Type B pancreatic cell (in vitro differentiated cells): ENCODE measurements around the gene FRRS1. TPM values are rescaled to one million over a fixed set of nuclear protein-coding genes. Genes with fewer than 3 reads are reported as not detected.

Experiments used
- DNase-seq: peaks from one replicate; pipeline ENCODE4 v3.0.0; 2021; ENCODE audit warnings: mixed read lengths; ENCODE audit not compliant: unreplicated experiment; ENCODE audit errors: extremely low spot score
- H3K27ac Mint-ChIP-seq: 2 replicates; pipeline ENCODE4 v1.8.0; 2021; ENCODE audit warnings: mild to moderate bottlenecking, mixed read lengths
- H3K27me3 Mint-ChIP-seq: 2 replicates; pipeline ENCODE4 v1.8.0; 2021; ENCODE audit warnings: mixed read lengths
- H3K36me3 Mint-ChIP-seq: 2 replicates; pipeline ENCODE4 v1.8.0; 2021; ENCODE audit warnings: mixed read lengths
- H3K4me1 Mint-ChIP-seq: one replicate; pipeline ENCODE4 v1.8.0; 2021; ENCODE audit warnings: mixed read lengths; ENCODE audit not compliant: unreplicated experiment
- H3K4me3 Mint-ChIP-seq: 2 replicates; pipeline ENCODE4 v1.8.0; 2021; ENCODE audit warnings: mild to moderate bottlenecking, mixed read lengths
- H3K9me3 Mint-ChIP-seq: 2 replicates; pipeline ENCODE4 v1.8.0; 2021; ENCODE audit warnings: mixed read lengths
- total RNA-seq: library from RNA; stranded (reverse); gene quantifications from 2 replicates; pipeline ENCODE4 v1.2.1, GENCODE V29; 2021; ENCODE audit warnings: low replicate concordance
- TF ChIP-seq, protein P1 (sequence below): fragments of 200-600 bp; sonication (generic); conservative IDR thresholded peaks from 2 replicates; pipeline ENCODE4 v1.5.0; 2021; ENCODE audit warnings: antibody characterized with exemption, mild to moderate bottlenecking

The FRRS1 gene
- total RNA-seq, 1 donor from 2014 or later: 6.4 TPM

- Mint-ChIP-seq H3K9me3 (no peaks in the 10 kb centered on the region), H3K4me3 (no peak overlapping the region), H3K27me3 (no peaks in the 10 kb centered on the region), H3K4me1 (no peaks in the 10 kb centered on the region), H3K36me3 (no peaks in the 10 kb centered on the region), H3K27ac (no peak overlapping the region)
- DNase-seq: no peak
- TF ChIP-seq, protein P1, sequence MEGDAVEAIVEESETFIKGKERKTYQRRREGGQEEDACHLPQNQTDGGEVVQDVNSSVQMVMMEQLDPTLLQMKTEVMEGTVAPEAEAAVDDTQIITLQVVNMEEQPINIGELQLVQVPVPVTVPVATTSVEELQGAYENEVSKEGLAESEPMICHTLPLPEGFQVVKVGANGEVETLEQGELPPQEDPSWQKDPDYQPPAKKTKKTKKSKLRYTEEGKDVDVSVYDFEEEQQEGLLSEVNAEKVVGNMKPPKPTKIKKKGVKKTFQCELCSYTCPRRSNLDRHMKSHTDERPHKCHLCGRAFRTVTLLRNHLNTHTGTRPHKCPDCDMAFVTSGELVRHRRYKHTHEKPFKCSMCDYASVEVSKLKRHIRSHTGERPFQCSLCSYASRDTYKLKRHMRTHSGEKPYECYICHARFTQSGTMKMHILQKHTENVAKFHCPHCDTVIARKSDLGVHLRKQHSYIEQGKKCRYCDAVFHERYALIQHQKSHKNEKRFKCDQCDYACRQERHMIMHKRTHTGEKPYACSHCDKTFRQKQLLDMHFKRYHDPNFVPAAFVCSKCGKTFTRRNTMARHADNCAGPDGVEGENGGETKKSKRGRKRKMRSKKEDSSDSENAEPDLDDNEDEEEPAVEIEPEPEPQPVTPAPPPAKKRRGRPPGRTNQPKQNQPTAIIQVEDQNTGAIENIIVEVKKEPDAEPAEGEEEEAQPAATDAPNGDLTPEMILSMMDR: no peak
Measured at GRCh38 chr1:99776120-99776519, 9.7 kb upstream of the FRRS1 start.

DNA sequence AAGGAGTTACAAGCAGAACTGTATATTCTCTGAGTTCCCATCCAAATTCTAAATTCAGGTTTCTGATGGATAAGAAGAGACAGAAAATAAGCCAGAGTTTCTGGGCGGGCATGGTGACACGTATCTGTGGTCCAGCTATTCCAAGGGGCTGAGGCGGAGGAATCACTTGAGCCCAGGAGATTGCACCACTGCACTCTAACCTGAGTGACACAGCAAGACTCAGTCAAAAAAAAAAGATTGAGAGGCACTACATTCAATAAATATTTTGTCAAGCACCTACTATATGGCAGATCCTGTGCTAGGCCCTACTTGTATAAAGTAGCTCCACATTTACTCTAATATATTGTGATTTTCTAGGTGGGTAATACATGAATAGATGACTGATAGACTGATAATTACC, 6.4 kb upstream of the FRRS1 start:
- DNase-seq: no peak
- Mint-ChIP-seq H3K36me3 (no peaks in the 10 kb centered on the region), H3K4me3 (no peak overlapping the region), H3K9me3 (no peaks in the 10 kb centered on the region), H3K4me1 (peaks cover 2% of the 10 kb centered on the region), H3K27ac (no peak overlapping the region), H3K27me3 (no peaks in the 10 kb centered on the region)
- TF ChIP-seq, protein P1: no peak

DNA sequence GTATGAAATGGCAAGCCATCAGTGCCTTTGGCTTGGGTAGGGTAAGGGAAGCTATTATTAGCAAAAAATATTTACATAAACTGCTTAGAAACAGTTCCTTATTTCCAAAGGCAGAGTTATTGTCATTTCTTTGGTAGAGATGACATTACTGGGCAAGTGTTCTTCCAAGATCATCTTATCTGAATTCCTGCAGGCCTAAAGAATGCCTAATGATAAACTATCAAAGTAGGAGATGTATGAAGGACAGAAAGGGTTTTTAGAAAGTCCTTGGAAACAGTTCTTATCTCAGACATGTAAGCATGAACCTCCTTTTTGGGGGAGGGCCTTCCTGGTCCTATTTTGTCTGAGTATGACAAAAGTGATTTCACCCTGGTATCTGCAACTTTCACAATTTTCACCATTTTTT, 5.1 kb upstream of the FRRS1 start:
- TF ChIP-seq, protein P1: no peak
- no peak overlapping the region for H3K4me3 Mint-ChIP-seq

GRCh38 chr1:99768524-99769245, 2.2 kb upstream of the FRRS1 start:
- TF ChIP-seq, protein P1: no peak
- Mint-ChIP-seq H3K27me3 (no peaks in the 10 kb centered on the region), H3K4me3 (no peak overlapping the region), H3K9me3 (no peaks in the 10 kb centered on the region), H3K27ac (peak overlapping the region; percentile 2), H3K4me1 (peaks cover 12% of the 10 kb centered on the region), H3K36me3 (no peaks in the 10 kb centered on the region)
- no peak for DNase-seq

More for the DNA sequence above, 5.1 kb upstream of the FRRS1 start:
- Mint-ChIP-seq H3K36me3 (no peaks in the 10 kb centered on the region), H3K27ac (no peak overlapping the region), H3K9me3 (no peaks in the 10 kb centered on the region), H3K27me3 (no peaks in the 10 kb centered on the region), H3K4me1 (peaks cover 8% of the 10 kb centered on the region)
- DNase-seq: no peak

DNA sequence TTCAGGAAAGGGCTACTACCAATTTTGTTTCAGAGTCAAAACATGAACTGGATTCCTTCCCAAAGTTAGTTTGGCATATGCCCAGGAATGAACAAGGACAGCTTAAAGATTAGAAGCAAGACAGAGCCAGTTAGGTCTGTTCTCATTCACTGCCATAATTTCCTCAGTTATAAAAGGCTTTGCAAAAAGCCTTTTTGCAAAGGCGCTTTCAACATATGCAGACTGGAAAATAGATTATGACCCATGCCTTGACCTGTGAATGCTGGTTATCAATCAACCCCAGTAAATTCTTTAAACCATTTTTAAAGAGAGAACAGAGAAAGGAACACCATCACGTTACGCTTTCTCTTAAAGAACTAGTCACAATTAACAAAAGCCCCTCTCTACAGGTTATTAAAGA, 1.7 kb upstream of the FRRS1 start:
- no peaks in the 10 kb centered on the region for H3K9me3 Mint-ChIP-seq
- H3K36me3 Mint-ChIP-seq: no peaks in the 10 kb centered on the region
- H3K4me1 Mint-ChIP-seq: peaks cover 12% of the 10 kb centered on the region
- H3K27me3 Mint-ChIP-seq: no peaks in the 10 kb centered on the region
- no peak for DNase-seq
- TF ChIP-seq, protein P1: no peak
- H3K27ac Mint-ChIP-seq: peak overlapping the region; percentile 2
- H3K4me3 Mint-ChIP-seq: peak overlapping the region; percentile 48
